K562 (cell line): Measurements from ENCODE around the gene CLEC12A. TPM values are rescaled to one million over a fixed set of nuclear protein-coding genes. Genes with fewer than 3 reads are reported as not detected.

Source experiments
- ATAC-seq: fragments of 200-7000 bp; cut with Tn5 transposase; 3 replicates; pipeline ENCODE4 v1.9.1; 2020; ENCODE audit warnings: moderate library complexity
- BruUV-seq: library from RNA; stranded (reverse); fragments of 400-500 nt; replicated peaks from 2 replicates; lab custom pipeline; 2021; lab: Mats Ljungman, UMichigan
- CTCF ChIA-PET: fragments of 300-600 bp; formaldehyde crosslinking; extraction: SDS; loops from one replicate; lab custom pipeline; 2021; ENCODE audit warnings: low intra/inter-chr PET ratio; lab: Yijun Ruan, JAX
- POLR2A ChIA-PET: fragments of 300-600, 350-650 bp; sonication (Branson Sonifier 250); formaldehyde crosslinking; extraction: SDS; loops from one replicate; lab custom pipeline; 2021; ENCODE audit warnings: antibody characterized with exemption, inconsistent platforms; lab: Yijun Ruan, JAX
- DNase-seq, 4 experiments: peaks; one replicate each; pipeline versions ENCODE4 v3.0.0 to v3.0.0-alpha.2; 2011 to 2018; ENCODE audit warnings: low spot score in 3 of 4, mixed read lengths in 3 of 4; ENCODE audit errors: extremely low read depth in 1 of 4
- FAIRE-seq: peaks from 2 replicates; lab custom pipeline; 2011; peaks lifted over from hg19 to GRCh38; lab: Jason Lieb, UNC
- H2AFZ ChIP-seq: 2 replicates; pipeline ENCODE4 v1.6.0; 2011; ENCODE audit warnings: low read depth, low read length, control low read depth, inconsistent platforms
- H3K27ac ChIP-seq: fragments of 200-600 bp; 3 replicates; pipeline ENCODE4 v1.8.0; 2011; ENCODE audit warnings: low read depth, mild to moderate bottlenecking, control low read depth, inconsistent platforms, low read length, moderate library complexity, mixed read lengths; ENCODE audit errors: extremely low read depth
- H3K27me3 ChIP-seq, 2 experiments: fragments of 300-600 bp in 1 of 2; 2 replicates in 1 of 2; 3 replicates in 1 of 2; pipeline versions ENCODE4 v1.6.0 to v1.8.0; 2011; ENCODE audit warnings: inconsistent platforms in 2 of 2, low read length in 2 of 2, mild to moderate bottlenecking in 1 of 2, mixed read lengths in 1 of 2, moderate library complexity in 1 of 2; ENCODE audit not compliant: control insufficient read depth in 2 of 2, insufficient read depth in 2 of 2
- H3K36me3 ChIP-seq: fragments of 300-600 bp; 3 replicates; pipeline ENCODE4 v1.8.0; 2011; ENCODE audit warnings: mild to moderate bottlenecking, low read length, inconsistent platforms; ENCODE audit not compliant: control insufficient read depth, insufficient read depth
- H3K4me1 ChIP-seq, 2 experiments: fragments of 200-600 bp in 1 of 2; replicated peaks in 1 of 2; 2 replicates in 1 of 2; 3 replicates in 1 of 2; pipeline versions ENCODE4 v1.5.1 to v1.8.0; 2011; ENCODE audit warnings: inconsistent platforms in 2 of 2, low read length in 2 of 2, mild to moderate bottlenecking in 1 of 2, mixed read lengths in 1 of 2, moderate library complexity in 1 of 2; ENCODE audit not compliant: control insufficient read depth in 2 of 2, insufficient read depth in 2 of 2
- H3K4me2 ChIP-seq: 2 replicates; pipeline ENCODE4 v1.6.1; 2011; ENCODE audit warnings: low read length, control low read depth, inconsistent platforms, mixed read lengths; ENCODE audit not compliant: insufficient read depth
- H3K4me3 ChIP-seq: fragments of 200-600 bp; sonication (generic), shearing (Covaris generic); 2 replicates; pipeline ENCODE4 v1.5.1; 2016; ENCODE audit warnings: control low read depth, inconsistent platforms
- H3K79me2 ChIP-seq: fragments of 200-600 bp; 3 replicates; pipeline ENCODE4 v1.8.0; 2011; ENCODE audit warnings: low read length, inconsistent platforms; ENCODE audit not compliant: control insufficient read depth, insufficient read depth
- H3K9ac ChIP-seq, 2 experiments: 2 replicates each; pipeline versions ENCODE4 v1.6.0 to v1.6.1; 2011; ENCODE audit warnings: low read depth in 2 of 2, low read length in 2 of 2, control low read depth in 1 of 2, inconsistent platforms in 1 of 2, mild to moderate bottlenecking in 1 of 2, mixed read lengths in 1 of 2; ENCODE audit not compliant: insufficient read depth in 1 of 2
- H3K9me1 ChIP-seq: one replicate; pipeline ENCODE4 v1.6.0; 2011; ENCODE audit warnings: inconsistent platforms, mild to moderate bottlenecking, low read length, moderate library complexity; ENCODE audit not compliant: control insufficient read depth, insufficient read depth
- H3K9me3 ChIP-seq: replicated peaks from 2 replicates; pipeline ENCODE4 v1.5.1; 2011; ENCODE audit warnings: low read depth, low read length, inconsistent platforms; ENCODE audit not compliant: control insufficient read depth, insufficient read depth
- H4K20me1 ChIP-seq: replicated peaks from 2 replicates; pipeline ENCODE4 v1.6.1; 2011; ENCODE audit warnings: low read length, inconsistent platforms, mixed read lengths; ENCODE audit not compliant: control insufficient read depth, insufficient read depth
- AFF1 ChIP-seq, 2 experiments: fragments of 450-650 bp; IDR thresholded peaks; 2 replicates each; pipeline ENCODE4 v1.6.1; 2018; ENCODE audit warnings: mild to moderate bottlenecking in 2 of 2, low read depth in 1 of 2; ENCODE audit not compliant: partially characterized antibody in 2 of 2
- ARID4B ChIP-seq: sonication (generic); formaldehyde crosslinking; IDR thresholded peaks from 2 replicates; pipeline ENCODE4 v1.8.0; 2022; ENCODE audit warnings: mild to moderate bottlenecking, missing genetic modification reagents
- DNMT1 ChIP-seq: fragments of 450-650 bp; IDR thresholded peaks from 2 replicates; pipeline ENCODE4 v1.6.1; 2016; ENCODE audit warnings: antibody characterized with exemption, mild to moderate bottlenecking
- FOXJ3 ChIP-seq: sonication (generic); formaldehyde crosslinking; IDR thresholded peaks from 2 replicates; pipeline ENCODE4 v1.4.0; 2020; ENCODE audit warnings: mild to moderate bottlenecking, missing genetic modification reagents
- KHSRP ChIP-seq: fragments of 450-650 bp; IDR thresholded peaks from 2 replicates; pipeline ENCODE4 v1.6.1; 2017
- PTRF ChIP-seq: fragments of 450-650 bp; IDR thresholded peaks from 2 replicates; pipeline ENCODE4 v1.6.1; 2016; ENCODE audit warnings: mild to moderate bottlenecking, missing genetic modification characterization, missing compliant biosample characterization
- SMAD1 ChIP-seq: fragments of 150-350 bp; IDR thresholded peaks from 2 replicates; pipeline ENCODE4 v1.6.1; 2014; ENCODE audit warnings: low read length, low read depth; ENCODE audit not compliant: partially characterized antibody
- UBTF ChIP-seq, 2 experiments: IDR thresholded peaks; 2 replicates each; pipeline ENCODE4 v1.6.1; 2012; ENCODE audit warnings: improper control_type of control experiment in 2 of 2, low read depth in 2 of 2, low read length in 2 of 2, borderline replicate concordance in 1 of 2
- ZBTB7A ChIP-seq: IDR thresholded peaks from 2 replicates; pipeline ENCODE4 v1.6.1; 2011; ENCODE audit warnings: low read depth, mild to moderate bottlenecking, low read length, moderate library complexity, borderline replicate concordance; ENCODE audit not compliant: control insufficient read depth
- ZNF23 ChIP-seq: fragments of 250-450 bp; sonication (Bioruptor Pico); IDR thresholded peaks from 2 replicates; pipeline ENCODE4 v1.4.0; 2020; ENCODE audit warnings: mild to moderate bottlenecking
- ZNF778 ChIP-seq: fragments of 450-650 bp; formaldehyde crosslinking; IDR thresholded peaks from 2 replicates; pipeline ENCODE4 v1.4.0; 2020; ENCODE audit warnings: mild to moderate bottlenecking, moderate library complexity
- WGBS: fragments of 100-300 bp; shearing (Covaris generic); methylation state at CpG from one replicate; pipeline ENCODE4 v1.1.6; 2016; ENCODE audit warnings: low coverage, mixed read lengths; ENCODE audit not compliant: insufficient coverage; ENCODE audit errors: missing lambda C conversion rate; 5-methylcytosine and 5-hydroxymethylcytosine counted together
- in situ Hi-C: fragments of 300-500 bp; cut with MboI; formaldehyde crosslinking; loops from 4 replicates; pipeline ENCODE4 v1.15.0; 2018; ENCODE audit warnings: inconsistent platforms, mixed read lengths
- intact Hi-C: fragments of 100-400 bp; cut with micrococcal nuclease; formaldehyde crosslinking; loops from 2 replicates; pipeline ENCODE4 v1.14.2; 2022
- polyA plus RNA-seq, 8 experiments: library from polyadenylated mRNA; depleted of rRNA in 4 of 8; stranded (reverse) in 5 of 8; unstranded in 3 of 8; fragments of >200 nt; fragmentation: Nextera tagmentation in 2 of 8; fragmentation: Illumina TruSeq in 1 of 8; extraction: Ambion mirVana in 2 of 8; extraction: Trizol in 1 of 8; gene quantifications; 2 replicates each; pipeline versions ENCODE4 v1.2.1 to v1.2.3, GENCODE V29; 2011 to 2014; ENCODE audit warnings: inconsistent platforms in 1 of 8, missing spikeins in 1 of 8
- total RNA-seq, 7 experiments: library from RNA; depleted of rRNA in 6 of 7; stranded (reverse); fragments of >200 nt in 6 of 7; fragmentation: Illumina TruSeq in 2 of 7; extraction: Trizol in 2 of 7; gene quantifications; 2 replicates each; pipeline versions ENCODE4 v1.2.1 to v1.2.3, GENCODE V29; 2011 to 2021; ENCODE audit warnings: low replicate concordance in 1 of 7

Gene CLEC12A
- total and polyA plus RNA-seq, 9 of the 15 experiments (the other 6 are each of a cell fraction or from before 2014, with no cell fraction given): not detected

GRCh38 chr12:10001171-10001776 is 30.1 kb downstream of the CLEC12A start:
- DNase-seq (no peak), ATAC-seq (no peak), FAIRE-seq (no peak)
- in situ Hi-C loops: no loop called here
- no peaks in the 10 kb centered on the region for H3K4me1 ChIP-seq
- WGBS: 2% methylated on average over 4 of the region's 4 CpGs
- H3K27me3 ChIP-seq: no peaks in the 10 kb centered on the region
- no peak overlapping the region for H3K9ac ChIP-seq
- no peak overlapping the region for H3K4me3 ChIP-seq
- no peak overlapping the region for H3K4me2 ChIP-seq
- H3K27ac ChIP-seq: no peak overlapping the region
- H3K36me3 ChIP-seq: no peaks in the 10 kb centered on the region
- ChIA-PET POLR2A (interaction anchor here (0.7 kb wide), 2 partner anchors 19 to 1422 kb away, joined by 3 read pairs; no protein-coding TSS in a partner anchor), CTCF (no interaction called here)
- intact Hi-C loops: loop anchor here (10.0 kb wide), 1 partner anchor 256 kb away; no protein-coding TSS in a partner anchor
- no peaks in the 10 kb centered on the region for H3K79me2 ChIP-seq
- no peaks in the 10 kb centered on the region for H4K20me1 ChIP-seq
- no TSS peak for BruUV-seq
- no peaks in the 10 kb centered on the region for H3K9me1 ChIP-seq
- no peaks in the 10 kb centered on the region for H3K9me3 ChIP-seq
- peak overlapping the region; percentile 70; the same call in 1 of the 2 replicates for H2AFZ ChIP-seq
- TF ChIP-seq ZNF778 (no peak), FOXJ3 (no peak), DNMT1 (no peak), ZBTB7A (no peak), PTRF (tag) (no peak), UBTF (IDR thresholded peaks at IDR 0.05; ENCODE audit: borderline replicate concordance in 1 of 2, low read depth in 2 of 2, low read length in 2 of 2) (no peak), ZNF23 (CRISPR knock-in tag) (no peak), SMAD1 (no peak), KHSRP (no peak), ARID4B (no peak), AFF1 (IDR thresholded peaks at IDR 0.05; ENCODE audit: low read depth in 1 of 2, partially characterized antibody in 2 of 2) (no peak)
